ENCODE results near the gene MUC16.

Gene MUC16

DNA sequence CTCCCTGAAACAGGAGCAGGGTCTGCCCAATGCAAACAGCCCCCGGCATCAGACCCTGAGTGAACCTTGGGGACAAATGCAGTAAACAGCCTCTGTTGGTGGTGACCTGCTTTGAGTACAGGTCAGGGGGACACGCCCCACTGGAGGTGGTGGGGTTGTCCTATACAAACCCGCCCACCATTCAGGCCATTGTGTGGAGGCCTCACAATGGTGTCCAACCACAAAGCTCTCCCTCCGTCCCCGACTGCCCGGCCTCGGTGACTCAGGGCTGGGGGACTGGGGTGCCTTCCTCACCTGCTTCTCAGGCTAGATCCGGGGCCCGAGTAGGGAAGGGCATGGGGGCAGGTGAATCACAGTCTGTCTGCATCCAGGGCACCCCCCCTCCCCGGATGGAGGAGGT lies 1.5 kb downstream of the MUC16 start:
- no peak for DNase-seq

DNA sequence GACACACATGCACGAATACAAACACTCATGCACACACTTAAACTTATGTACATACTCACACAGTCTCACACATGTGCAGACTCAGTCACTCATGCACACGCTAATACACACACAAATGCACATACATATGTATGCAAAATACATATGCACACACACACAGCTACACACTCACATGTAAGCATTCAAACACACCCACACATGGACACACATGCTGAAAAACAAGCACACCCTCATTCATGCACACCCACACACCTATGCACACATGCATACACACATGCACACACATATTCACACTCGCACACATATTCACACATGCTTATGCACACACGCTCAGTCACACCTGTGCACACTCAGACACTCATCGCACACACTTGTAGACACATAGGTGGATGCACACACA lies 9.3 kb downstream of the MUC16 start:
- DNase-seq, result no peak

DNA sequence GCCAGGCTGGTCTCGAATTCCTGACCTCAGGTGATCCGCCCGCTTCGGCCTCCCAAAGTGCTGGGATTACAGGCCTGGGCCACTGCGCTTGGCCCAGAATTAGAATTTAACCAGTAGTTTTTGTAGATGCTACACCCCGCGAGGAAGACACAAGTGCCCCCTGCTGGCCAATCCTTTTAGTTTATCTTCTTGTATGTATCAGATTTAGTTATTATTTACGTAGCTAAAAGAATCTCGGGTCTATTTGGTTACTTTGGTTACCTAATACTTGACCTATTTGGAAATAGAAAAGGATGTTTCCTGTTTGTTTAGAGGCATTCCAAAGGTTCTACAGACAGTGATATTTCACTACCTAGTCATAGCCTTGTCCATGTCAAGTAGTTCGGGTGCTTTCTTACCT lies 22.0 kb downstream of the MUC16 start:
- no peak for DNase-seq

DNA sequence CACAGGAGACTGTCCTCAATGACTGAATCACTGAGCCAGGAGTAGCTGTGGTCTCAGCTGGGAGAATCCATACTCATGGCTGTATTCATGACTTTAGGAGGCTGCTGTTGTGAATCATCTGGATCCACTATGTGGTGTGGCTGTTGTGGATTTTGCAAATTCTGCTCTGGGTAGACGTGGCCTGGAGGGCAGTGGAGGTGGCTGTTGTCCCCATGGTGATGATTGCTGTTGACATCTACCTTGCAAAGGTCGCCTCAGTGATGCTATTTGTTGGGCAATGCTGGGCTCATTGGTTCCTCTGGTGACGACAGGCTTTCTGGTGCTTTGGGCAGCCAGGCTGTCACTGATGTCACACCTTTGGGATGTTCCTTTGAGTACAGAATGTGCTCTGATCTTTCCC lies 23.9 kb downstream of the MUC16 start:
- no peak for DNase-seq

DNA sequence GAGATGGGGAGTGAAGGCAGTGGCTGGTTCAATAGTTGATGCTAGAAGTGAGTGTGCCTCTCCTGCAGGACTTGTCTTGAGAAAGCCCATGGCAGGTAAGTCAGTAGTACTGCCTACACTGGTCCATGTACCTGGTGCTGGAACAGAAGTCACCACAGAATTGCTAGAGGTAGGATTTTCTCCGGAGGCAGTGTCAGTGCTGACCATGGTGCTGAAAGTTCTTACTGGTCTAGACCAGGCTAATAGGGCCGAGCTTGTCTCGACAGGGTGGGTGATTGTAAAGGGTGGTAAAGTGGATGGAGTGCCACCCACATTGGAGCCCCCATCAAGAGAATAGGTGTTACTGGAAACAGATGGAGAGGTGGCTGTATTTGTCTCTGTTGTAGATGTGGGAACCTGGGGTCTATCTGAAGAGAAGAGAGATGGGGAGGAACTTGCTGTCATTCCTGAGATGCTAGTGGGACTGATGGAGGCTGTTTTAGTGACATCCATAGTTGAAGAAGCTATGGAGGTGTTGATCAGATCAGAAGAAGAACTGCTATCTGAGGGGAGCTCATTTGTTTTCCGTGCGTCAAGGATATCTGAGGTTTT lies 36.6 kb downstream of the MUC16 start:
- DNase-seq, result no peak

DNA sequence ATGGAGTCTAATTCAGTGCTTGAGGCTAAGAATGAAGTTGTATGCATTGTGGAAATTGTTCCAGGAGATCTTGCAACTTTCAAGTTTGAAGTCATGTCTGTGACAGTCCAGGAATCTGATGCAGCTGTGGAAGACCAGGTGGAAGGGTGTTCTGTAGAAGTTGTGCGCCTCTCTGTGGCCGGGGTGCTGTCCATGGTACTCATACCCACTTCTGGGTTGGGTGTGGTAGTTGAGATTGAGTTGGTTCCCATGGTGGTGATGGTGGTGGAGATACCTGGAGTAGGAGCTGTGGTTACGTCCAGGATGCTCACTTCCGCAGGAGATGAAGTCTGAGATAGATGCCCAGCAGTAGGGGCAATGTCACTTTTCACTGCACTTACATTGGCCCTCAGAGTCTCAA lies 44.3 kb downstream of the MUC16 start:
- no peak for DNase-seq

Data from activated naive CD4-positive, alpha-beta T cell treated with Interleukin-2 at 50 U/mL for 16 hours (primary cell).